Mesendoderm (in vitro differentiated cells): Measurements from ENCODE around the gene BIK. TPM values are rescaled to one million over a fixed set of nuclear protein-coding genes. Genes with fewer than 3 reads are reported as not detected.

Source experiments
- DNase-seq: peaks from one replicate; pipeline ENCODE4 v3.0.0; 2013
- H2AK5ac ChIP-seq: 2 replicates; pipeline ENCODE4 v1.6.1; 2013; ENCODE audit warnings: low read length, inconsistent platforms
- H2BK120ac ChIP-seq: 2 replicates; pipeline ENCODE4 v1.6.1; 2013; ENCODE audit warnings: low read depth, mild to moderate bottlenecking, low read length, moderate library complexity, mixed read lengths
- H2BK15ac ChIP-seq: replicated peaks from 2 replicates; pipeline ENCODE4 v1.6.1; 2013; ENCODE audit warnings: low read depth, mild to moderate bottlenecking, moderate library complexity
- H2BK5ac ChIP-seq: 2 replicates; pipeline ENCODE4 v1.6.1; 2013; ENCODE audit warnings: low read length, inconsistent platforms
- H3K18ac ChIP-seq: 2 replicates; pipeline ENCODE4 v1.6.1; 2013; ENCODE audit warnings: mild to moderate bottlenecking, low read length, mixed read lengths
- H3K23ac ChIP-seq: one replicate; pipeline ENCODE4 v1.6.1; 2013; ENCODE audit warnings: low read length
- H3K27ac ChIP-seq: 2 replicates; pipeline ENCODE4 v1.5.1; 2013; ENCODE audit warnings: low read depth, mild to moderate bottlenecking, inconsistent platforms, low read length, moderate library complexity
- H3K27me3 ChIP-seq: 2 replicates; pipeline ENCODE4 v1.6.1; 2013; ENCODE audit warnings: low read length, control low read depth, mild to moderate bottlenecking, inconsistent platforms; ENCODE audit not compliant: insufficient read depth, poor library complexity
- H3K36me3 ChIP-seq: 2 replicates; pipeline ENCODE4 v1.6.1; 2013; ENCODE audit warnings: low read length, inconsistent platforms; ENCODE audit not compliant: control insufficient read depth, insufficient read depth
- H3K4ac ChIP-seq: one replicate; pipeline ENCODE4 v1.6.1; 2013; ENCODE audit warnings: low read depth, mild to moderate bottlenecking, low read length, moderate library complexity
- H3K4me1 ChIP-seq: 2 replicates; pipeline ENCODE4 v1.6.1; 2013; ENCODE audit warnings: low read depth, low read length, inconsistent platforms; ENCODE audit not compliant: control insufficient read depth
- H3K4me2 ChIP-seq: 2 replicates; pipeline ENCODE4 v1.6.1; 2013; ENCODE audit warnings: low read length
- H3K4me3 ChIP-seq: 2 replicates; pipeline ENCODE4 v1.5.1; 2013; ENCODE audit warnings: mild to moderate bottlenecking, low read length
- H3K56ac ChIP-seq: one replicate; pipeline ENCODE4 v1.6.1; 2013; ENCODE audit warnings: low read length
- H3K79me1 ChIP-seq: 2 replicates; pipeline ENCODE4 v1.6.1; 2013; ENCODE audit warnings: low read length, inconsistent platforms
- H3K79me2 ChIP-seq: 2 replicates; pipeline ENCODE4 v1.6.1; 2013; ENCODE audit warnings: mild to moderate bottlenecking, low read length; ENCODE audit not compliant: control insufficient read depth, insufficient read depth
- H3K9ac ChIP-seq: 2 replicates; pipeline ENCODE4 v1.6.1; 2013; ENCODE audit warnings: low read length, inconsistent platforms
- H4K5ac ChIP-seq: one replicate; pipeline ENCODE4 v1.6.1; 2013; ENCODE audit warnings: low read length
- H4K8ac ChIP-seq: one replicate; pipeline ENCODE4 v1.6.1; 2013; ENCODE audit warnings: low read depth, mild to moderate bottlenecking, control low read depth, low read length, moderate library complexity
- WGBS: extraction: QIAGEN DNeasy Blood & Tissue Kit; methylation state at CpG from one replicate; pipeline ENCODE4 v1.1.7; 2013; ENCODE audit warnings: low lambda C conversion rate, missing lambda C conversion rate; ENCODE audit not compliant: insufficient coverage; ENCODE audit errors: extremely low coverage; 5-methylcytosine and 5-hydroxymethylcytosine counted together
- polyA plus RNA-seq, 2 experiments: library from polyadenylated mRNA; stranded (reverse); fragments of 200-250 nt; gene quantifications; one replicate each; pipeline ENCODE4 v1.2.3, GENCODE V29; 2013

BIK gene, protein sequence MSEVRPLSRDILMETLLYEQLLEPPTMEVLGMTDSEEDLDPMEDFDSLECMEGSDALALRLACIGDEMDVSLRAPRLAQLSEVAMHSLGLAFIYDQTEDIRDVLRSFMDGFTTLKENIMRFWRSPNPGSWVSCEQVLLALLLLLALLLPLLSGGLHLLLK
- 0.48 TPM for polyA plus RNA-seq (2013, experiment 1 of 2)
- 0.39 TPM for polyA plus RNA-seq (2013, experiment 2 of 2)

GRCh38 chr22:43110444-43110926 is at the start of gene BIK:
BIK (plus strand) TSS chr22:43110750; CDS start chr22:43124023, 13,273 bp downstream.
- Histone ChIP-seq H3K18ac (no peak within 1 kb of the TSS), H3K4ac (no peak within 1 kb of the TSS), H4K8ac (no peak within 1 kb of the TSS), H2BK120ac (no peak within 1 kb of the TSS), H2AK5ac (no peak within 1 kb of the TSS), H3K36me3 (no peaks in the 10 kb centered on the region), H3K79me1 (no peaks in the 10 kb centered on the region), H2BK5ac (no peak within 1 kb of the TSS), H3K4me3 (no peak within 1 kb of the TSS), H3K23ac (no peak within 1 kb of the TSS), H3K9ac (no peak within 1 kb of the TSS), H3K79me2 (no peaks in the 10 kb centered on the region), H3K4me1 (no peaks in the 10 kb centered on the region), H4K5ac (no peak within 1 kb of the TSS), H3K4me2 (peak within 1 kb of the TSS; percentile 74), H3K56ac (peak within 1 kb of the TSS; percentile 42), H3K27ac (no peak within 1 kb of the TSS), H2BK15ac (no peak within 1 kb of the TSS), H3K27me3 (peaks cover 23% of the 10 kb centered on the region)
- DNase-seq, result peak; percentile 62
- WGBS, result no CpG with 5 or more reads among the region's 49 CpGs

- Histone ChIP-seq H2BK5ac (no peak overlapping the region), H4K5ac (no peak overlapping the region), H3K23ac (no peak overlapping the region), H3K4me1 (no peaks in the 10 kb centered on the region), H3K4me3 (no peak overlapping the region), H3K79me1 (no peaks in the 10 kb centered on the region), H4K8ac (no peak overlapping the region), H3K27me3 (no peaks in the 10 kb centered on the region), H3K18ac (no peak overlapping the region), H2BK120ac (no peak overlapping the region), H3K9ac (no peak overlapping the region), H2BK15ac (no peak overlapping the region), H3K79me2 (no peaks in the 10 kb centered on the region), H3K36me3 (no peaks in the 10 kb centered on the region), H3K56ac (no peak overlapping the region), H3K4me2 (no peak overlapping the region), H3K27ac (no peak overlapping the region), H2AK5ac (no peak overlapping the region), H3K4ac (no peak overlapping the region)
- no peak for DNase-seq
- WGBS, result no CpG with 5 or more reads among the region's 7 CpGs
Measured at GRCh38 chr22:43066134-43066533, 44.4 kb upstream of the BIK start.

DNA sequence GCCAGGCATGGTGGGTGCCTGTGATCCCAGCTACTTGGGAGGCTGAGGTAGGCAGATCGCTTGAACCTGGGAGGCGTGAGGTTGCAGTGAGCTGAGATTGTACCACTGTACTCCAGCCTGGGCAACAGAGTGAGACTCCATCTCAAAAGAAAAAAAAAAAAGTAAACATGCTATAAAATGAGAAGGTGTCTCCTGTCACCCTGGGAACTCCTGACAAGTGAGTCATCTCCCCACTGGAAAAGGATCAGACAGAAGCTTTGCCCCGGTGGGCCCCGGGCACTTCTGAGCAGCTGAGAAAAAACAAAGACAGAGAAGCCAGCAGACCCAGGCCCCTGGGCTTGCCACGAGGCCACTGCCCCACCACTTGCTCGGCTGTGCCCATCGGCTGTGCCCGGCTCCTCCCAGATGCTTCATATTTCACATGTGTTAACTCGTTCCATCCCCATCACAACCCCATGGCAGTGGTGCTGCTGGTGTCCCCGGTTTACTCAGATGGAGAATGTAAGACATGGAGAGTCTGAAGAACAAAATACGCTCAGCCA is 43.6 kb upstream of the BIK start:
- Histone ChIP-seq H3K9ac (no peak overlapping the region), H2AK5ac (no peak overlapping the region)

DNA sequence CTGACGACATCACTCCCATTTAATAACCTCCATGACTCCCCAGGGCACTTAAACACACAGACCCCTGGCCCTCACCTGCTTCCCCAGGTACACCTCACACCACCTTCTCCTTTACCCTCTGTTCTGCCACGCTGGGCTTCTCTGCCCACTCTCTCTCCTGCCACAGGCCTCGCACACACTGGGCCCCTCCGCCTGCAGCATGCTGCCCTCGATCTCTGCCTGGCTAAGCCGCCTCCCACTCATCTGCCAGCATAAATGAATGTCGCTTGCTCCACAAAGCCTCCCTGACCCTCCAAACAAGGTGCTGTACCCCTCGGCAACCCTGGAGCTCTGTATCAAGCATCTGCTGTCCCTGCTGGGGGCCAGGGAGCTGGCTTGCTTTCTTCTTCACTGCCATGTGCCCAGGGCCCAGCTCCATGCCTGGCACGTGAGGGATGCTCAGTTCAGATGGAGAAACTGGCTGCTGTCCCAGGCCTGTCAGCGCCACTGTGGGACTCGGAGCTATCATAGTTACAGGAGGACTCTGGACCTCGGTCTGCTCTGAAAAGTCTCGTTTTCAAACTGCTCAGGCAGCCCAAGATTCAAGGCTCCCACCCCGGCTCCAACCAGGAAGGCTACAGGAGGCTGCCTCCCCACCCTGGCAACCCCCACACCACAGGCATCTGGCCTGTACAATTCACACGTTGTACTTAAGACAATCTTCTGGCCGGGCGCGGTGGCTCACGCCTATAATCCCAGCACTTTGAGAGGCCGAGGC is 33.3 kb upstream of the BIK start:
- Histone ChIP-seq H3K36me3 (no peaks in the 10 kb centered on the region), H3K79me1 (no peaks in the 10 kb centered on the region), H3K18ac (no peak overlapping the region), H3K27me3 (no peaks in the 10 kb centered on the region), H3K4ac (no peak overlapping the region), H2BK15ac (no peak overlapping the region), H2AK5ac (no peak overlapping the region), H3K9ac (no peak overlapping the region), H3K79me2 (no peaks in the 10 kb centered on the region), H4K5ac (no peak overlapping the region), H3K56ac (no peak overlapping the region), H3K4me1 (no peaks in the 10 kb centered on the region), H2BK5ac (no peak overlapping the region), H3K27ac (no peak overlapping the region), H3K4me3 (no peak overlapping the region), H2BK120ac (no peak overlapping the region), H4K8ac (no peak overlapping the region), H3K23ac (no peak overlapping the region), H3K4me2 (no peak overlapping the region)
- WGBS, result no CpG with 5 or more reads among the region's 20 CpGs
- DNase-seq, result no peak

More for the DNA sequence above, 43.6 kb upstream of the BIK start:
- no peaks in the 10 kb centered on the region for H3K79me1 ChIP-seq
- H3K4me3 ChIP-seq, result no peak overlapping the region
- no peak overlapping the region for H2BK120ac ChIP-seq
- no peak overlapping the region for H3K56ac ChIP-seq
- H3K27me3 ChIP-seq, result no peaks in the 10 kb centered on the region
- no CpG with 5 or more reads among the region's 11 CpGs for WGBS
- no peaks in the 10 kb centered on the region for H3K36me3 ChIP-seq
- no peak overlapping the region for H3K23ac ChIP-seq
- H3K79me2 ChIP-seq, result no peaks in the 10 kb centered on the region
- no peak overlapping the region for H4K8ac ChIP-seq
- H3K4me2 ChIP-seq, result no peak overlapping the region
- DNase-seq, result no peak
- H2BK5ac ChIP-seq, result no peak overlapping the region
- H3K27ac ChIP-seq, result no peak overlapping the region
- H3K4me1 ChIP-seq, result no peaks in the 10 kb centered on the region
- H2BK15ac ChIP-seq, result no peak overlapping the region
- H3K18ac ChIP-seq, result no peak overlapping the region
- no peak overlapping the region for H4K5ac ChIP-seq
- no peak overlapping the region for H3K4ac ChIP-seq

- Histone ChIP-seq H3K79me2 (no peaks in the 10 kb centered on the region), H4K5ac (no peak overlapping the region), H3K4me3 (no peak overlapping the region), H3K18ac (no peak overlapping the region), H3K23ac (no peak overlapping the region), H3K4me1 (no peaks in the 10 kb centered on the region), H2BK15ac (no peak overlapping the region), H3K56ac (no peak overlapping the region), H3K27ac (no peak overlapping the region), H3K4me2 (no peak overlapping the region), H2AK5ac (no peak overlapping the region), H3K27me3 (no peaks in the 10 kb centered on the region), H3K79me1 (no peaks in the 10 kb centered on the region), H4K8ac (no peak overlapping the region), H3K9ac (no peak overlapping the region), H3K4ac (no peak overlapping the region), H2BK120ac (no peak overlapping the region), H2BK5ac (no peak overlapping the region), H3K36me3 (no peaks in the 10 kb centered on the region)
- no CpG with 5 or more reads among the region's 12 CpGs for WGBS
- no peak for DNase-seq
Measured at GRCh38 chr22:43078522-43078921, 32.0 kb upstream of the BIK start.
